Measurements from ENCODE around the gene ZNF654.

Gene ZNF654

DNA sequence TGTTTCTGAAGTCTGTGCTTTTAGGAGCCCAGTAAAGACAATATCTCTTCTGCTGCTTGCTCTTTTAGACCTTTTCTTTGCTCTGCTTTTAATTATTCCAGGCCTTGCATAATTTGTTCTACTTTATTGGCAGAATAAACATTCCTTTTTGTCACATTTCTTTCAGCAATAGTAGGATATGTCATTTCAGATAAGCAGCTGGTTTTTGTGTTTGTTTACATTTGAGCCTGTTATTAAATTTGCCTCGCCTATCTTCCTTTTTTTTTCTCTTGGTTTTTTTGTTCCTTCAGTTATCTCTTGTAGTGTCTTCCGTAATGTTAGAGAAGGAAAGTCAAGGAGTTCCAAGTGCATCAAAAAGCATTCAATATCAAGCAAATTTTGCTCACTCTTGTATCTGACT lies 16.4 kb downstream of the ZNF654 start:
- H3K36me3 ChIP-seq: no peaks in the 10 kb centered on the region
- TF ChIP-seq, protein P1, sequence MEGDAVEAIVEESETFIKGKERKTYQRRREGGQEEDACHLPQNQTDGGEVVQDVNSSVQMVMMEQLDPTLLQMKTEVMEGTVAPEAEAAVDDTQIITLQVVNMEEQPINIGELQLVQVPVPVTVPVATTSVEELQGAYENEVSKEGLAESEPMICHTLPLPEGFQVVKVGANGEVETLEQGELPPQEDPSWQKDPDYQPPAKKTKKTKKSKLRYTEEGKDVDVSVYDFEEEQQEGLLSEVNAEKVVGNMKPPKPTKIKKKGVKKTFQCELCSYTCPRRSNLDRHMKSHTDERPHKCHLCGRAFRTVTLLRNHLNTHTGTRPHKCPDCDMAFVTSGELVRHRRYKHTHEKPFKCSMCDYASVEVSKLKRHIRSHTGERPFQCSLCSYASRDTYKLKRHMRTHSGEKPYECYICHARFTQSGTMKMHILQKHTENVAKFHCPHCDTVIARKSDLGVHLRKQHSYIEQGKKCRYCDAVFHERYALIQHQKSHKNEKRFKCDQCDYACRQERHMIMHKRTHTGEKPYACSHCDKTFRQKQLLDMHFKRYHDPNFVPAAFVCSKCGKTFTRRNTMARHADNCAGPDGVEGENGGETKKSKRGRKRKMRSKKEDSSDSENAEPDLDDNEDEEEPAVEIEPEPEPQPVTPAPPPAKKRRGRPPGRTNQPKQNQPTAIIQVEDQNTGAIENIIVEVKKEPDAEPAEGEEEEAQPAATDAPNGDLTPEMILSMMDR (IDR thresholded peaks at IDR 0.05; ENCODE audit: low read depth, low read length): no peak
- no peaks in the 10 kb centered on the region for H3K9me3 ChIP-seq
- no peak overlapping the region for H3K4me3 ChIP-seq (ENCODE audit: low read depth, low read length)
- no peaks in the 10 kb centered on the region for H3K4me1 ChIP-seq
- H3K27me3 ChIP-seq: no peaks in the 10 kb centered on the region
- DNase-seq: no peak

GRCh38 chr3:88076712-88077111 lies 17.7 kb downstream of the ZNF654 start:
- H3K36me3 ChIP-seq: no peaks in the 10 kb centered on the region

GRCh38 chr3:88078932-88079331 lies 19.9 kb downstream of the ZNF654 start:
- no peaks in the 10 kb centered on the region for H3K9me3 ChIP-seq
- TF ChIP-seq, protein P1 (IDR thresholded peaks at IDR 0.05; ENCODE audit: low read depth, low read length): no peak
- H3K4me3 ChIP-seq (ENCODE audit: low read depth, low read length): no peak overlapping the region
- H3K4me1 ChIP-seq: no peaks in the 10 kb centered on the region
- H3K27me3 ChIP-seq: no peaks in the 10 kb centered on the region
- H3K36me3 ChIP-seq: no peaks in the 10 kb centered on the region
- DNase-seq: no peak

More at GRCh38 chr3:88076712-88077111, 17.7 kb downstream of the ZNF654 start:
- Histone ChIP-seq H3K9me3 (no peaks in the 10 kb centered on the region), H3K27me3 (no peaks in the 10 kb centered on the region), H3K4me3 (ENCODE audit: low read depth, low read length) (no peak overlapping the region), H3K4me1 (no peaks in the 10 kb centered on the region)
- DNase-seq: no peak
- TF ChIP-seq, protein P1 (IDR thresholded peaks at IDR 0.05; ENCODE audit: low read depth, low read length): no peak

DNA sequence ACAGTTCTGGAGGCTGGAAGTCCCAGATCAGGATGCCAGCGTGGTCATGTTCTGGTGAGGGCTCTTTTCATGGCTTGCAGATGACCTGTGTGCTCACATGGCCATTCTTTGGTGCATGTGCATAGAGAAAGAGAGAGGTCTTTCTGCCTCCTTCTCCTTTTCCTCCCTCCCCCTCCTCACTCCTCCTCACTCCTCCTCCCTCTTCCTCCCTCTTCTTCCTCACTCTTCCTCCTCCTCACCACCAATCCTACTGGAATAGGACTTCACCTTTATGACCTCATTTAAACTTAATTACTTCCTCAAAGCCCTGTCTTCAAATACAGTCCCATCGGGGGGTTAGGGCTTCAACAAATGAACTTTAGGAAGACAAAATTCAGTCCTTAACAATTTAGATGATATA lies 23.8 kb downstream of the ZNF654 start:
- Histone ChIP-seq H3K27me3 (no peaks in the 10 kb centered on the region), H3K4me1 (no peaks in the 10 kb centered on the region; the same call in 1 of the 2 replicates), H3K4me3 (ENCODE audit: low read depth, low read length) (no peak overlapping the region), H3K9me3 (no peaks in the 10 kb centered on the region), H3K36me3 (peaks cover 6% of the 10 kb centered on the region)
- DNase-seq: no peak
- TF ChIP-seq, protein P1 (IDR thresholded peaks at IDR 0.05; ENCODE audit: low read depth, low read length): no peak

- no peak for DNase-seq
- TF ChIP-seq, protein P1 (IDR thresholded peaks at IDR 0.05; ENCODE audit: low read depth, low read length): no peak
- H3K9me3 ChIP-seq: no peaks in the 10 kb centered on the region
- no peak overlapping the region for H3K4me3 ChIP-seq (ENCODE audit: low read depth, low read length)
- no peaks in the 10 kb centered on the region for H3K27me3 ChIP-seq
- peaks cover 8% of the 10 kb centered on the region for H3K36me3 ChIP-seq
- H3K4me1 ChIP-seq: no peaks in the 10 kb centered on the region; the same call in 1 of the 2 replicates
Observed at GRCh38 chr3:88084097-88084501, 25.0 kb downstream of the ZNF654 start.

DNA sequence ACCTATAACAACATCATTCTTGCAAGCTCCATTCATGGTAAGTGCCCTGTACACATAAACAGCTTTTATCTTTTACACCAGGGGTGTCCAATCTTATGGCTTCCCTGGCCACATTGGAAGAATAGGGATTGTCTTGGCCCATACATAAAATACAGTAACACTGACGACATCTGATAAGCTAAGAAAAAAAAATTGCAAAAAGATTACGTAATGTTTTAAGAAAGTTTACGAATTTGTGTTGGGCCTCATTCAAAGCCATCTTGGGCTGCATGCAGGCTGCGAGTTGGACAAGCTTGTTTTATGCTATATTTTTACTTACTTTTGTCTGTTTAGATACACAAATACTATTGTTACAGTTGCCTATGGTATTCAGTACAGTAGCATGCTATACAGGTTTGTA lies 31.6 kb downstream of the ZNF654 start:
- peaks cover 8% of the 10 kb centered on the region for H3K36me3 ChIP-seq

More for the DNA sequence above, 31.6 kb downstream of the ZNF654 start:
- H3K4me1 ChIP-seq: peaks cover 2% of the 10 kb centered on the region; the same call in 1 of the 2 replicates
- no peak overlapping the region for H3K4me3 ChIP-seq (ENCODE audit: low read depth, low read length)
- H3K27me3 ChIP-seq: no peaks in the 10 kb centered on the region
- H3K9me3 ChIP-seq: no peaks in the 10 kb centered on the region
- no peak for DNase-seq
- TF ChIP-seq, protein P1 (IDR thresholded peaks at IDR 0.05; ENCODE audit: low read depth, low read length): no peak
